ENCODE data around the gene KRTAP15-1.

KRTAP15-1 gene

GRCh38 chr21:30468900-30469714, 29.0 kb downstream of the KRTAP15-1 start:
- POLR2A ChIA-PET, result no interaction called here
- TF ChIP-seq ZNF354C (tag by site-specific recombination; IDR thresholded peaks at IDR 0.05; ENCODE audit: borderline replicate concordance, low read depth) (no peak), ZNF624 (tag by site-specific recombination; IDR thresholded peaks at IDR 0.05) (no peak), REST (tag by site-specific recombination; IDR thresholded peaks at IDR 0.05) (no peak), ZNF362 (tag by site-specific recombination; IDR thresholded peaks at IDR 0.05) (0 out of 2 replicates have a peak, but pooled peaks have one; percentile 51), TRIM28 (IDR thresholded peaks at IDR 0.05; ENCODE audit: borderline replicate concordance, low read length) (peak; percentile 85), ZNF513 (tag by site-specific recombination; IDR thresholded peaks at IDR 0.05) (no peak), ZBTB21 (tag by site-specific recombination; IDR thresholded peaks at IDR 0.05) (peak; percentile 66), WT1 (tag by site-specific recombination; IDR thresholded peaks at IDR 0.05) (peak; percentile 61; the same call in 1 of the 2 replicates), REPIN1 (tag by site-specific recombination; IDR thresholded peaks at IDR 0.05; ENCODE audit: low read depth) (no peak), ZFP69B (tag by site-specific recombination; IDR thresholded peaks at IDR 0.05) (no peak), INSM2 (tag by site-specific recombination; IDR thresholded peaks at IDR 0.05) (no peak), ZNF626 (tag by site-specific recombination; IDR thresholded peaks at IDR 0.05) (no peak), ZNF777 (tag by site-specific recombination; IDR thresholded peaks at IDR 0.05; ENCODE audit: borderline replicate concordance) (no peak), ZNF366 (tag by site-specific recombination; conservative IDR thresholded peaks at IDR 0.05) (peak; percentile 90), ZNF394 (tag by site-specific recombination; IDR thresholded peaks at IDR 0.05; ENCODE audit: borderline replicate concordance) (peak; percentile 39; the same call in 1 of the 2 replicates), SP3 (tag by site-specific recombination; IDR thresholded peaks at IDR 0.05) (no peak), SP7 (tag by site-specific recombination; IDR thresholded peaks at IDR 0.05) (peak; percentile 68), ZIC2 (tag by site-specific recombination; IDR thresholded peaks at IDR 0.05) (no peak), TCF7L2 (IDR thresholded peaks at IDR 0.05; ENCODE audit: borderline replicate concordance, low read depth, low read length) (peak; percentile 99), ZNF302 (tag by site-specific recombination; IDR thresholded peaks at IDR 0.05; ENCODE audit: low read depth) (no peak), ZNF530 (tag by site-specific recombination; IDR thresholded peaks at IDR 0.05; ENCODE audit: low read depth) (no peak), ZBTB8A (tag by site-specific recombination; IDR thresholded peaks at IDR 0.05) (no peak), ZNF558 (tag by site-specific recombination; IDR thresholded peaks at IDR 0.05) (no peak), ZNF843 (tag by site-specific recombination; IDR thresholded peaks at IDR 0.05) (peak; percentile 32; the same call in 1 of the 2 replicates), ZNF76 (tag by site-specific recombination; IDR thresholded peaks at IDR 0.05; ENCODE audit: borderline replicate concordance, low read depth) (no peak), EGR2 (tag by site-specific recombination; IDR thresholded peaks at IDR 0.05; ENCODE audit: low read depth) (no peak), ZNF639 (tag by site-specific recombination; IDR thresholded peaks at IDR 0.05) (peak; percentile 44; the same call in 1 of the 2 replicates)

More at GRCh38 chr21:30468900-30469714, 29.0 kb downstream of the KRTAP15-1 start:
- Histone ChIP-seq H3K27ac (ENCODE audit: extremely low read depth, low read depth, low read length) (no peak overlapping the region), H3K4me1 (ENCODE audit: control insufficient read depth, insufficient read depth, low read length) (no peaks in the 10 kb centered on the region), H3K36me3 (ENCODE audit: control insufficient read depth in 2 of 2, insufficient read depth in 1 of 2, low read length in 2 of 2) (no peaks in the 10 kb centered on the region), H3K4me3 (ENCODE audit: low read depth, low read length) (no peak overlapping the region), H3K9me3 (ENCODE audit: control insufficient read depth, insufficient read depth, low read depth, low read length) (no peaks in the 10 kb centered on the region)
- CTCF ChIA-PET, result interaction anchor here (0.6 kb wide), 2 partner anchors 24 to 110 kb away, joined by 3 read pairs; no protein-coding TSS in a partner anchor

Measured in HEK293 (cell line).